Stimulated activated CD8-positive, alpha-beta memory T cell treated with anti-CD3 and anti-CD28 coated beads, Interleukin-15, amount 100 ng/mL, for 24 hours (primary cell): ENCODE measurements around the gene RCOR1.
"Not testable (repeated sequence)": the region's sequence is repeated elsewhere in the genome, so short reads cannot be mapped to it uniquely, and the experiment has no call there.

Source experiments
- DNase-seq: peaks from one replicate; pipeline ENCODE4 v3.0.0-alpha.2; 2020; ENCODE audit warnings: low read depth

RCOR1 gene

DNA sequence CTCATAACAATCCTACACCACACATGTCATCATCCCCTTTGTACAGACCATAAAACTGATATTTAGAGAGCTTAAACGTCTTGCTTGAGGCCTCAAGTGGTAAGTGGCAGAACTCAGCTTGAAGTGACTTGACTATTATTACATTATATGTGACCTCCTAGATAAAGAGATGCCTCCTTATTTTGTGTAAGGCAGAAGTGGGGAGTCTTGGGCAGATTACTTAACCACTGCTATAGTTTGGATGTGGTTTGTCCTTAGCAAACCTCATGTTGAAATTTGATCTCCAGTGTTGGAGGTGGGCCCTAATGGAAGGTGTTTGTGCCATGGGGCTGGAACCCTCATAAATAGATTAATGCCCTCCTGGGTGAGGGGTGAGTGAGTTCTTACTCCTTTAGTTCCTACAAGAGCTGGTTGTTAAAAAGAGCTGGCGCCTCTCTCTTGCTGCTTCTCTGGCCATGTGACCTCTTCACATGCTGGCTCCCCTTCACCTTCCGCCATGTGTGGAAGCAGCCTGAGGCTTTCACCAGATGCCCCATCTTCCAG lies 37.4 kb downstream of the RCOR1 start:
- no peak for DNase-seq

DNA sequence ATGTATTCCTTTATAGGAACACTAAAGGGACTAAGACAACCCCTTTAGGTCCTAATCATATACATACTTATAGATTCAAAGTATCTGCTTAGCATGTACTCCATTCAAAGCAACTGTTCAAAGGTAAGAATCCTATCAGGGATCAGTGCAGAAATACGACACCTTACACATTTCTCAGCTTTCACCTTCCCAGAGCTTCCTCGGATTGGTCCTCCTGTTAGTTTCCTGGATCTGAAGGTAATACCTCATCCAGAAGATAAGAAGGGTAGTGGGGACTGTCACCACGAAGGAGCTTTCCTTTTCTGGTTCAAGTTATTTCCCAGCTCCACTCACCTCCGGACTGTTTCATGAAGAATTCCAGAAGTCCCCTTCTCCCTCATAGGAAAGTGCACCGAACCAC lies 38.0 kb downstream of the RCOR1 start:
- no peak for DNase-seq

DNA sequence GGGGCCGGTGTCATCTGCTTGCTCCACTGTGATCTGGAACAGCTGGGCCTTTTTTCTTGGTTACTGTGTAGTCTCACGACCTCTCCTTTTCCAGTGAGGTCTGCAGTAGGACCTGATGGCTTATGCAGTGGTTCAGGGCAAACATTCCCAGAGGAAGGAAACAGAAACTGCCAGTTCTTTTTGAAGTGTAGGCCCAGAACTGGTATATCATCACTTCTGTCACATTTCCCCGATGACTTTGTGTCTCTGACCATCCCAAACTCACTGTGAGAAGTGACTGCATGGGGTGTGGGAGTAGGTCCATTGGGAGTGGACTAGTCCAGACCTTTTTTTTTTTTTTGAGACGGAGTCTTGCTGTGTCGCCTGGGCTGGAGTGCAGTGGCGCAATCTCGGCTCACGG lies 38.4 kb downstream of the RCOR1 start:
- DNase-seq = no peak

- DNase-seq = no peak
Observed at GRCh38 chr14:102633906-102634595, 41.6 kb downstream of the RCOR1 start.

GRCh38 chr14:102639611-102640010 lies 47.2 kb downstream of the RCOR1 start:
- DNase-seq = not testable (repeated sequence)

DNA sequence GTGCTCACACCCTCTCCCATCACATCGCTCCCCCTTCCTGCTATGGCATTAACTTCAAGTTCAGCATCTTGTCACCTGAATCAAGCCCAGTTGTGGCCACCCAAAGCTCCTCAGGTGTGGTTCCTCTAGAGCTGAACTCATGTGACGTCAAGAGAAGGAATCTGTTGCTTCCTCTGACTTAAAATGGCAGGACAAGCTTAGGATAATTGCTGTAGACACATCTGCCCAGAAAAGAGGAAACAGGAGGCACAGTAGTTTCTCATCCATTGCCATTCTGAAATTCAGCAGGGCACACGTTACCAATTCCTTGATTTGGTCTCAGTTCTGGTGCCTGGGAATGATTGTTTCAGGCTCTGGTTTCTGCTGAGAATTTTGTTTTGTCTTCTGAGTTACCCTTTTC lies 52.1 kb downstream of the RCOR1 start:
- no peak for DNase-seq

DNA sequence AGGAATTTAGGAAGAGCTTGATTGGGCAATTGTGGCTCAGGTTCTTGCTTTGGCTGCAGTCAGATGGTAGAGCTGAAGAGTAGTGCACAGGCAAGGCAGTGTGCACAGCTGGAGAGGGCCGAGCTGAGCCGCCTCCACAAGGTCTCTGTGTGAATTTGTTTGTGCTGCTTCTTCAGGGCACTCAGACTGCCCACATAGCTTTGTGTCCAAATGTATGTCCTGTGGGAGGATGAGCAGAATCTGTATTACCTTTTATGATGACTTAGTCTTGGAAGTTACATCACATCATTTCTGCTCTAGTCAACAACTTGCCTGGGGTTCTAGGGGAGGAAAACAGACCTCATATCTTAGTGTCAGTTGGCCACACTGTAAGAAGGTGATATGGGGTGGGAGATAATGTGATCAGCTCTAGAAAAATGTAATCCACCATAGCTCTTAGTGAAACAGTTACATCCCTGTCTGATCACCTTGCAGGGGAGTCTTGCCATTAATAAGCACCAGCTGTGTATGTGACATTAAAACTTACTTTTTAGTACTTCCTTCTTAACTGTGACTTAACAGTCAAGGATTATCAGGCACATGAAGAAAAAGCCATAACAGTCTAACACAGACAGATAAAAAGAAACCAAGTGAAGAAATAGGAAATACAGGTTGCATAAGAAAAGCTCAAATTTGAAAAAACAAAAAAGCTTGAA lies 53.4 kb downstream of the RCOR1 start:
- DNase-seq = no peak

DNA sequence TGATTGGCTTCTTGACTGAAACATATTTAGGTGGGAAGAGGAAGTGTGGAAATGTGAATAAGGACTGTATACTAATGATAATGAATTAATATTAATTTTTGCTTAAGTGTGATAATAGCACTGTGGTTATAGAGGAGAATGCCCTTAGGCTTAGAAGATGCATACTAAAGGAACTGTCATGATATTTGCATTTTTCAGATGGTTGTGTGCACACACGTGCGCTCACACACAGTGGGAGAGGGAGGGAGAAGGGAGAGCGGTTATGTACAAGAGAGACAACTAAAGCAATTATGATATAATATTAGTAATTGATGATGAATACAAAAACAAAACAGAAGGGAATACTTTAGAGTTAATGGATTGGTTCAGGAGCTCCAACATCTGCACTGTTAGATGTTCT lies 54.2 kb downstream of the RCOR1 start:
- DNase-seq = no peak

DNA sequence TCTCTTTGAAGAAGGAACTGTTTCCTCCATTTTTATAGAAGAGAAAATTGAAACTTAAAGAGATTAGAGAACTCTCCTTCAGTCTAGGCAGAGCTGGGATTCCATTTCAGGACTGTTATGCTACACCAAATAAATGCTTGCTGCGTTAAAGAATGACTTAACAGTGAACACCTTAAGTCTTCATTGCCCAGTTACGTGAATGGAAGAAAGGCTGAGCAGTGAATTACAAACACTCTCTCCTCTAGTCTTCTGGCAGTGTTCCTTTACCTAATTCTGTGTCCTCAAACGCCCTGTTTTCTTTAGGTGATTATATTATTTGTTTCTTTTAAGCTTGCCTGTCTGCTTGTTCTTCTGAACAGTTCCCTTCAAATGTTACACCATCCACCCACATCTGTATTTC lies 59.7 kb downstream of the RCOR1 start:
- no peak for DNase-seq

GRCh38 chr14:102654298-102654697 lies 61.8 kb downstream of the RCOR1 start:
- DNase-seq = no peak

- no peak for DNase-seq
Observed at GRCh38 chr14:102655137-102655536, 62.7 kb downstream of the RCOR1 start.

GRCh38 chr14:102659797-102660196 lies 67.3 kb downstream of the RCOR1 start:
- no peak for DNase-seq

DNA sequence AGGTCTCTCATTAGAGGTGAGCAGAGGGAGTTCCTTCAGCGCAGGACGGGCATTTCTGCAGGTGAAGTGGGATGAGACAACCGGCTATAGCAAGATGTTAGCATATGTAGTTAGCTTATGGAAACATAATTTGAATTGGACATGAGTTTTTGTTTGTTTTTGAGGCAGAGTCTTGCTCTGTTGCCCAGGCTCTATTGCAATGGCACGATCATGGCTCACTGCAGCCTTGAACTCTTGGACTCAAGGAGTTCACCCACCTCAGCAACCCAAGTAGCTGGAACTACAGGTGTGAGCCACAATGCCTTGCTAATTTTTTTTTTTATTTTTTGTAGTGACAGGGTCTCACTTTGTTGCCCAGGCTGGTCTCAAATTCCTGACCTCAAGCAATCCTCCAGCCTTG lies 69.2 kb downstream of the RCOR1 start:
- no peak for DNase-seq

GRCh38 chr14:102662636-102663430 lies 70.4 kb downstream of the RCOR1 start:
- no peak for DNase-seq

DNA sequence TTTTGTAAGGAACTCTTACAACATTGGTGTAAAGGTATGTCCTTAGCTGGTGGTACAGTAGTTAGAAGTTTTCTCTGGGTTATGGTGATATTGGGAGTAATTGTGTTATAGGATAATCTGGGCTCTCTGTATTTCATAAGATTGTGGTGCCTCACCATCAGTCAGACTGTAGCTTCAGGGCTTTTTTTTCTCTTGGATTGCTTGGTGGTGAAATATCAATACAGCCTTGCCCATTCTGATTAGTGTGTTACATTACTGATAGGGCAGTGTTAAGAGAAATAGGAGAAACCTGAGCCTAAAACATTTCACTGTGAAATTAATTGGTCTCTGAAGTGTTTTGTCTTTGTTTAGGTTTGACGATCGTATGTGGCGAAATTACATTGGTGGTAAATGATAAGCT lies 71.0 kb downstream of the RCOR1 start:
- DNase-seq = no peak

DNA sequence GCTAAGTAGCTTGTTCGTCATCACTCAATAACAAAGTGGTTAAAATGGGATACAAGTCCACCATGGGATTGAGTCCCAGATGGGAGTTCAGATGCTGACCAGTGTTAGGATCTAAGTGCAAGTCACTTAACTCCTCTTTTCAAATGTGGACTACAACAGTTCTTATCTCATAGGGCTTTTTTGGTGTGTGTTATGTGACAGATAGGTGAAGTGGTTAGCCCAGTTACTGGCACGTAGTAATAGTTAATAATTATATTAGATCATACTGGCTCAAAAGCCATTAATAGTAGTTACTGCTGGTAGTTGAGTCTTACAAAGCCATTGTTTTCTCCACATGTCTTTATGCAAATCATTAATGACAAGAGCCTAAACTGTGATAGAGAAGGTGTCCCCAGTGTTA lies 73.2 kb downstream of the RCOR1 start:
- DNase-seq = no peak

- DNase-seq = no peak
Observed at GRCh38 chr14:102666635-102667034, 74.2 kb downstream of the RCOR1 start.

DNA sequence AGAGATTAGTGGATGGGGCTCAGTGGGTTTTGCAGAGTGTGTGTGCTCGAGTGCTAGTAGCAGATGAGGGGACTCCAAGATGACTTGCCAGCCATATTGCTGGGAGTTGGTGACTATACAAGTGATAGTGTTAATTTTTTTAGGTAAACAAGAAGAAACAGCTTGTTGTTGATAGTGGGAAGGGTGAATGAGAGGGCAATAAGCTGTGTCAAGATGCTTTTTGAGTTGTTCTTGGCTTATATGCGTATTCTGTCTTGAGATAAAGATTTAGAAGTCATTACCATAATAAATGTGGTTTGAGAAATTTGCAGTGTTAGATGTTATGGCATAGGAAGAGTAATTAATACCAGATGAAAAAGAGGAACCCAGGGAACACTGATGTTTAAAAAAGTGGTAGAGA lies 75.3 kb downstream of the RCOR1 start:
- DNase-seq = no peak

- DNase-seq = no peak
Observed at GRCh38 chr14:102668291-102668873, 75.9 kb downstream of the RCOR1 start.

DNA sequence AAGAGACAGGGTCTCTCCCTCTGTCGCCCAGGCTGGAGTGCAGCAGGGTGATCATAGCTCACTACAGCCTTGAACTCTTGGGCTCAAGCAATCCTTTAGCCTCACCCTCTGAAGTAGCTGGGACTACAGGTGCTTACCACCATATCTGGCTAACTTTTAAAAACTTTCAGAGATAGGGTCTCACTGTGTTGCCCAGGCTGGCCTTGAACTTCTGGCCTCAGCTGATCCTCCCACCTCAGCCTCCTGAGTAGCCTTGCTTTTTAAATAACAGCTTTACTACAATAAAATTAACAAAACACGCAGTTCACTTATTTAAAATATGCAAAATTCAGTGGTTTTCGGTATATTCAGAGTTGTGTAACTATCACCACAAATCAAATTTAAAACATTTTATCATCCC lies 79.0 kb downstream of the RCOR1 start:
- no peak for DNase-seq

DNA sequence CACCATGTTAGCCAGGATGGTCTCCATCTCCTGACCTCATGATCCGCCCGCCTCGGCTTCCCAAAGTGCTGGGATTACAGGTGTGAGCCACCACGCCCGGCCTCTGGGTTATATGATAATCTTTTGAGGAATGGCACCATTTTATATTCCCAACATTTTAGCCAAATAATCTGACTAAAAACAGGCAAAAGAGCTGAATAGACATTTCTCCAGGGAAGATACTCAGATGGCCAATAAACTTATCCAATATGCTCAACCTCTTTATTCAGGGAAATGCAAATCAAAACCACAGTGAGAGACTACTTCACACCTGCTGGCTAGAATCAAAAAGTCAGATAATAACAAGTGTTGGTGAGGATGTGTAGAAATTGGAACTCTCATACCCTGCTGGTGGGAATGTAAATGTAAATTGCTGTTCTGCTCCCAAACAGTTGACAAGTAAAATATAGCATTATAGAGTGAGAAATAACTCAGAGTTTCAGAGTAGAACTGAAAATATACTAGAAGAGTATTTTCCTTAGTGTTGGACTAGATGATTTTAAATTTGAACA lies 80.0 kb downstream of the RCOR1 start:
- DNase-seq = no peak

DNA sequence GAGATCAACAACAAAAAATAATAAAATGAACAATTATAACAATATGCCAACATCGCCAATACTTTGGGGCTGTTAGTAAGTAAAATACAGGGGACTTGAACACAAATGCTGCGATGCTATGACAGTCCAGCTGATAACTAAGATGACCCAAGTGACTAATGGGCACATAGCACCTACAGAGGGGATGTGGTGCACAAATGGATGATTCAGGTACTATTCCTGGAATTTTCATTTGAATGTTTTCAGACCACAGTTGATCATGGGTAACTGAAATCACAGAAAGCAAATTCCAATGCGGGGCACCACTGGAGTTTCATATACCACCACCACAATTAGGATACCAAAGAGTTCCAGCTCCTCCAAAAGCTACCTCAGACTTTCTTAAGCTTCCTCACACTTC lies 82.9 kb downstream of the RCOR1 start:
- no peak for DNase-seq
